Amniotic stem cell (primary cell): ENCODE measurements around the gene FCRL5.
"Not testable (repeated sequence)": the region's sequence is repeated elsewhere in the genome, so short reads cannot be mapped to it uniquely, and the experiment has no call there.

ENCODE experiments used
- DNase-seq: peaks from one replicate; lab custom pipeline; 2025; lab: John Stamatoyannopoulos, UW

Gene FCRL5

GRCh38 chr1:157487096-157487495, 65.2 kb downstream of the FCRL5 start:
- DNase-seq, result no peak

- DNase-seq, result not testable (repeated sequence)
Measured at GRCh38 chr1:157486400-157486799, 65.9 kb downstream of the FCRL5 start.

- DNase-seq, result no peak
Measured at GRCh38 chr1:157485793-157486192, 66.5 kb downstream of the FCRL5 start.

GRCh38 chr1:157484573-157484972, 67.7 kb downstream of the FCRL5 start:
- DNase-seq, result no peak

- no peak for DNase-seq
Measured at GRCh38 chr1:157483635-157484034, 68.7 kb downstream of the FCRL5 start.

- no peak for DNase-seq
Measured at GRCh38 chr1:157482717-157483116, 69.6 kb downstream of the FCRL5 start.

- no peak for DNase-seq
Measured at GRCh38 chr1:157482174-157482573, 70.1 kb downstream of the FCRL5 start.

GRCh38 chr1:157478030-157478429, 74.3 kb downstream of the FCRL5 start:
- no peak for DNase-seq

- no peak for DNase-seq
Measured at GRCh38 chr1:157477419-157477818, 74.9 kb downstream of the FCRL5 start.

- no peak for DNase-seq
Measured at GRCh38 chr1:157472959-157473358, 79.4 kb downstream of the FCRL5 start.

GRCh38 chr1:157472056-157472701, 80.1 kb downstream of the FCRL5 start:
- DNase-seq, result no peak

- DNase-seq, result no peak
Measured at GRCh38 chr1:157471531-157471930, 80.8 kb downstream of the FCRL5 start.

- no peak for DNase-seq
Measured at GRCh38 chr1:157469752-157470675, 82.3 kb downstream of the FCRL5 start.

- no peak for DNase-seq
Measured at GRCh38 chr1:157469300-157469699, 83.0 kb downstream of the FCRL5 start.

GRCh38 chr1:157466011-157466410, 86.3 kb downstream of the FCRL5 start:
- no peak for DNase-seq
